Mammary epithelial cell (primary cell): ENCODE data around the gene CHD1L.

Experiments used
- CTCF ChIP-seq, 2 donors: IDR thresholded peaks in 1 of 2; conservative IDR thresholded peaks in 1 of 2; 2 replicates each; pipeline ENCODE4 v1.5.1; 2011 to 2012; ENCODE audit warnings: inconsistent platforms in 2 of 2, low read length in 2 of 2, mild to moderate bottlenecking in 2 of 2, control low read depth in 1 of 2, low read depth in 1 of 2; ENCODE audit not compliant: insufficient read depth in 1 of 2; ENCODE audit errors: extremely low read depth in 1 of 2
- EZH2 ChIP-seq: IDR thresholded peaks from 2 replicates; pipeline ENCODE4 v1.6.1; 2012; ENCODE audit warnings: low read length, inconsistent platforms, borderline replicate concordance

GRCh38 chr1:147287133-147287865 lies 44.8 kb downstream of the CHD1L start:
- TF ChIP-seq CTCF (conservative IDR thresholded peaks at IDR 0.05 in 1 of 2, IDR thresholded peaks at IDR 0.05 in 1 of 2; ENCODE audit: extremely low read depth in 1 of 2, insufficient read depth in 1 of 2, low read depth in 1 of 2, low read length in 2 of 2), result no peak
- TF ChIP-seq EZH2, result no peak
